ENCODE measurements around the gene CRTAP. TPM values are rescaled to one million over a fixed set of nuclear protein-coding genes. Genes with fewer than 3 reads are reported as not detected.

The CRTAP gene
- total RNA-seq, 1 experiment from 2014 or later: 104 TPM

GRCh38 chr3:33076952-33077351 is 36.9 kb upstream of the CRTAP start:
- BruUV-seq (replicated peaks): no TSS peak
- H3K9ac ChIP-seq (ENCODE audit: low read length): no peak overlapping the region

More at GRCh38 chr3:33076952-33077351, 36.9 kb upstream of the CRTAP start:
- Histone ChIP-seq H3K9me2 (ENCODE audit: insufficient read depth) (no peaks in the 10 kb centered on the region), H2AFZ (ENCODE audit: low read depth, low read length, poor library complexity, severe bottlenecking) (no peak overlapping the region), H3K36me3 (ENCODE audit: control insufficient read depth in 1 of 2, insufficient read depth in 2 of 2, low read length in 2 of 2) (no peaks in the 10 kb centered on the region), H3K27ac (ENCODE audit: low read depth, low read length) (no peak overlapping the region), H3K4me2 (ENCODE audit: low read length) (no peak overlapping the region), H3K27me3 (ENCODE audit: insufficient read depth, low read length) (no peaks in the 10 kb centered on the region), H3K79me2 (ENCODE audit: insufficient read depth, low read length) (0 out of 2 replicates have a peak, but pooled peaks cover 3% of the 10 kb centered on the region), H4K20me1 (ENCODE audit: insufficient read depth) (no peaks in the 10 kb centered on the region), H3K9me3 (ENCODE audit: control insufficient read depth in 1 of 2, insufficient read depth in 1 of 2, low read depth in 1 of 2, low read length in 2 of 2) (no peaks in the 10 kb centered on the region), H3K4me3 (replicated peaks in 1 of 2; ENCODE audit: low read depth in 1 of 2, low read length in 2 of 2) (no peak overlapping the region), H3K4me1 (ENCODE audit: control insufficient read depth in 1 of 2, insufficient read depth in 2 of 2, low read length in 2 of 2) (no peaks in the 10 kb centered on the region)
- intact Hi-C loops (cut with micrococcal nuclease): loop anchor here (10.0 kb wide), 1 partner anchor 342 kb away; no protein-coding TSS in a partner anchor
- no peak for TF ChIP-seq REST (IDR thresholded peaks at IDR 0.05; ENCODE audit: low read depth)
- TF ChIP-seq YY1 (IDR thresholded peaks at IDR 0.05; ENCODE audit: extremely low read depth, insufficient replicate concordance, low read depth, low read length): no peak
- TF ChIP-seq CEBPB (IDR thresholded peaks at IDR 0.05; ENCODE audit: low read depth): no peak
- no peak for TF ChIP-seq SP1 (IDR thresholded peaks at IDR 0.05; ENCODE audit: low read depth)
- no peak for TF ChIP-seq ZNF274 (IDR thresholded peaks at IDR 0.05; ENCODE audit: low read depth, low read length)
- ChIA-PET CTCF (no interaction called here), RAD21 (ENCODE audit: low non-redundant PET in 1 of 2, low total read pairs in 2 of 2, uncharacterized antibody in 2 of 2, unreplicated experiment in 2 of 2) (no interaction called here), POLR2A (no interaction called here)
- DNase-seq (ENCODE audit: low read depth, low spot score) (no peak), ATAC-seq (no peak)
